SHP77 treated with DMSO at 0.1 percent for 48 hours (cell line): Measurements from ENCODE around the gene PAX5.

Source experiments
- DNase-seq: peaks from one replicate; lab custom pipeline; 2025; lab: John Stamatoyannopoulos, UW

The PAX5 gene

DNA sequence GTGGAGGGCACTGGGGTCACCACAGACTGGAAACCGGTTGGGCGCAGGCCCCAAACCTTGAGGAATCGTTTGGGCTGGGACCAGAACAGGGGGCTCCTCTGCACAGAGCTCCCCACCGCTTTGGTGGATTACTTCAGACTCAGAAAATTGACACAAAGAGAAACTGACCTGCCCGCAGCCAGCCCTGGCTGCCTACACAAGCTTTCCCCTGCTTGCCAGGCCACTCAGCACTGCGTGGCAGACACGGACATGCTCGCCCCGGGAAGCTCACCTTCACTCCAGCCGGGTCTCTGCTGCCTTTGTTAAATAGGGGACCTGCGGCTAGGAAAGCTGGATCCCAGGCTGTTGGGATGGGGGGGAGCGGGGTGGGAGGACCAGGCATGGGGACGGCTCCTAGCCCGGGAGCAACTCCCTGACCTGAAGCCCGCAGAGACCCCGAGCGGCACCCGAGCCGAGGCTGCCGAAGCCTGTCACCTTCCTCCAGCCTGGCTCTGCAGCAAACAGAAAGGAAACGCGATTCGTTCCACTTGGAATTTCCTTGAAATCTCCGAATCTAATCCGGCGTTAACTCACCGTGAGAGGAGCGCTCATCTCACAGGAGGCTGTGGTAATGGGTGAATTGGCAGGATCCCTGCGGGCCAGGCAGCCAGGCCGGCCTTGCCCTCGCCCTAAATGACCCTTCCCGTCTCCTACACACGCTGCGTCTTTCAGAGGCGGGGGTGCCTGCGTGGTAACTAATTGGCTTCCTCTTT is 8.8 kb downstream of the PAX5 start:
- no peak for DNase-seq

DNA sequence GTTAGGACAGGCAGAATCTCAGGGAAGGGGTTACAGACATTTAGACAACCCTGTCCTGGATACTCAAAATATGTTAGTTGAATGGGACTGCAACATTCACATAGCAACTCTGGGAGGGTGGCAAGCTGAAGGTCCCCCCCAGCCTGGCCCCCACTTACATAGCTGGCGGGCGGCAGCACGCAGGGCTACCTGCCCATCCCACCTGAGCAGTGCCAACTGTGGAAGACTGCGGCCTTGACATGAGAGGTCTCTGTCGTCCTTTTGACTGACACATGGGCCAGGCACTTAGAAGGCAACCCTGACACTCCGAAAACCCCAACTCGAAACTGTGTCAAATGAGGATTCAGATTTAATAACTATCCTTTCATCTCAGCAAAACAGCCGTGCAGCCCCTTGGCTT is 16.5 kb downstream of the PAX5 start:
- no peak for DNase-seq

DNA sequence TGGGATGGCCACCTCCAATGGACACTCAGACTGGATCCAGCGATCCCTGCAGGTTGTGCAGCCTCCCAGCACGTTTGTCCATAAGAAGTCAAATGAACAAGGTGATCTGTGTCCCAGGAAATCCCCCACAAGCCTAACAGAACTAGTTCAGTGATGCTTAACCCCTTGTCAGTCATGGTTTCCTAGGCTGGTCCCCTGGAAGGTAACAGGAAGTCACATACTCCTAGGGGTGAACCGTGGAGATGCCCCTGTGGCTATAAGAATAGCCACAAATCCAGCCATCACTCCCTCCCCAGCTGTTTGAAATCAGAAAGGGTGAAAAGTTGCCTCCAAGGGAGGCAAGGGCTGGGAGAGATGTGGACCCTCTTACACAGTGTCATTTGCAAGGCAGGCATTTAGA is 22.5 kb downstream of the PAX5 start:
- no peak for DNase-seq

DNA sequence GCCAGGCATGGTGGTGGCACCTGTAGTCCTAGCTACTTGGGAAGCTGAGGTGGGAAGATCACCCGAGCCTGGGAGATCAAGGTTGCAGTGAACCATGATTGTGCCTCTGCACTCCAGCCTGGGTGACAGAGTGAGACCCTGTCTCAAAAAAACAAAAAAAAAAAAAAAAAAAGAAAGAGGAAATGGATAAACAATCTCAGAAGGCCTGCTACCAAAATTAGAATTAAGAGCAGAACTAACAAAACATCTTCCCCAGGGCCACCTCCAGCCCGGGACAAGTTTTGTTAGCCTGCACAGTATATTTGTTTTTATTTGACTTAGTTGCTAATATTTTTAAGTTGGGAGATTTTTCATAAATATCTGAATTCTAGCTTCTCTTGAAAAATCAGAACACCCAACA is 23.1 kb downstream of the PAX5 start:
- DNase-seq = no peak

DNA sequence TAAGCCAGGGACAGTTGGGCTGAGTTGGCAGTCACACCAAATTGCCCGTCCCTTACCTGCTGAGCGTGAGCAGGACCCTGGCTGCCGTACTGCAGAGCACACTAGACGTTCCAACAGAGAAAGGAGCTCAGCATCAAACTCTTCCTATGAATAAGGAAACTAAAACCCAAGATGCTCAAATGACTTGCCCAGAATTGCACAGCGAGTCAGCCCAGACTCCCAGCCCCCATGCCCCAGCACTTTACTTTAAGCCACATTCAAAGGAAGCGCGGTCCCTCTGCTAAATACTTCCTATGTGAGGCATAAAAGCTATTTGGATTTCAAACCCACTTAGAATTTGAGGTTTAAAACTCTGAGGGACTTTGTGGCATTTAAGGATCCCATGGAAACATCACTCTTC is 23.9 kb downstream of the PAX5 start:
- DNase-seq = no peak

DNA sequence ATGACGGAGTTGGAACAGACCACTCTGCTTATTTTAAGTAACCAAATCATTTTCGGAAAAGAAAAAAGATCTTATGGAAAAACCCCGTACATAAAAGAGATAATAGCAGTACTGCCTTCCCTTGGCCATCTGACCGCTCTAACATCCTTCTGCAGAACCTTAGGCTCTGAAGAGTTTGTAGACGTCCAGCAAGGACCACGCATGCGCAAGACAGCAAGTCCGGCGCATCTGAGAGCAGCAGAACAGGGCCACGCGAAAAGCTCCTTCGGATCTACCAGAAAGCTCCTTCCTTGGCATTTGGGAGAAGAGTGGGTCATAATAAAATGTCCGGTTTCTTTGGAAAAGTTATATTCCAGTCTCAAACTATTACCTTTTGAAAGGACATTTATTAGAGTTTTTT is 26.8 kb downstream of the PAX5 start:
- no peak for DNase-seq

DNA sequence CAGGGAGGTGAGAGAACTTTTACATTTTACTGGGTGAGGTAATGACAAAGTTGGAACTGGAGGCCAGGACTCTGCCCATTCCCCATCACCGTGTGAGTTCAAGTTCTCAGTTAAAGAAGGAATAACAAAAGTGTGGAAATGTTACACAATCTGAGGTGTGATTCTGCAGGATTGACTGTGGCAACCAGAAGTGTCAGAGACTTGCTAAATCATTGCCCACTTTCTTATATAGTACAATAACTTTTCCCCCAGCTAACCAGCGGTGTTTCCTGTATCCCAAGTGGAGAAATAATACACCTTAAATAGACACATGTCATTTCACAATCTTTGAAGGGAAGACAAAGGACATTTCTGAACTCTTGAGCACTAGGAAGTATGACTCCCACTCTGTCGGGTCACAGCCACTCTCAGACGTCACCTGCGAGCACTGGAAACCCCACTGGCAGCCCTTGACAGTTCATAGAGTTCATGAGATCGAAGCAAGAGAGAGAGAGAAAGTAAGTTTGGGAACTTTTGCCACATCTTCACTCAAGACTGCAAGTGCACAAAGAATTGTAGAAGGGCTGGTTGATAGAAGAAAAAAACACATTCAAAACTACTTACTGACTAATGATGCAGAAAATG is 28.4 kb downstream of the PAX5 start:
- no peak for DNase-seq

DNA sequence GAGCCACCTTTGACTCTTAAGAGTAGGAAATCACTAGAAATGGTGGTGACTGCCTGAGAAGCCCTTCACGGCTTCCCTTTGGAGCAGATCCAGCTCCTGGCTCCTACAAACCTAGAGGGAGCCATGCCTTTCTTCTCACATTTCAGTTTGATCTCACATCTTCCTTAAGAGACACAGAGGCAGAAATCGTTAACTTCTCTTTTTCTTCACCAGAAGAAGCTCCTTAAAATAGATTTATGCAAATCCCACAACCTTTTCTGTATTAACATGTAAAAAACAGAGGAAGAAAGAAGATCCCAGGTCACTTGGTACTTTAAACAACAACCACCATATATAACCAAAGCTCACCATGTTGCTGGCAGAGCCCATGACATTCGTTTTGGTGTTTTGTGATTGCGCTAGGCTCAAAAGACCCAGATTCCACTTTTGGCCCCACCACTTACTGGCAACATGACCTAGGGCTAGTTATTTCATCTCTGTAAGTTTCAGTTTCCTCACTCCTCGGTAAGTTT is 29.6 kb downstream of the PAX5 start:
- DNase-seq = no peak

DNA sequence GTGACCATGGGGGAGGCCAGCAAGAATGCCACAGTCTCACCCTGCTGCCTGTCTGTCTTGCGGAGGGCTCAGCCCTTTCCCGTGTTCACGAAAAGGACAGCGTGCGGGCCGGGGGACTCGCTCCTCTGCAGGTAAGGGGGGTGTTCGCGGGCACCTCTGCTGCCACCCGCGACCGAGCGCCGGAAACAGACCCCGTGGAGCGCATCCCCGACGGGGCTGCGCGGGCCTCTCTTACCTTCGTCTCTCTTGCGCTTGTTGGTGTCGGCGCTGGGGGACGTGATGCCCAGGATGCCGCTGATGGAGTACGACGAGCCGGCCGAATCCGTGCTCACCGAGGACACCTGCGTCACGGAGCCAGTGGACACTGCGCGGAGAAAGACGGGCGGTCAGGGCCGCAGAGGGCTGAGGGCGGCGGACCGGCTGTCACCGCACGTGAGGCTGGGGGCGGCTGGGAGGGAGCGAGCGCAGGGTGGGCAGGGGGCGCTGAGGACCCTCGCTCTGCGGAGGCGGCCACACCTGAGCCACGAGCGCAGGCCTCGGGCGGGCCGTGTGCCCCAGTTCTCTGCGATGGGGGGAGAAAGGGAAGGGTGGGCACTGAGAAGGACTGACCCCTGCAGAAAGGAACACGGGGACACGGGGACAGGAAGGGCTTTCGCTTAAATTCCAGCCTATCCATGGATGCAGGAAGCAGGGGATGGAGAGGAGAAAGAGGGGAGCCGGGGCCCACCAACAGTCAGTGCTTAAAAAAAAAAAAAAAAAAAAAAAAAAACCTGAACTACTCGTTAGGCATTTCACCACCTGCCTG is 31.5 kb downstream of the PAX5 start:
- DNase-seq = no peak

DNA sequence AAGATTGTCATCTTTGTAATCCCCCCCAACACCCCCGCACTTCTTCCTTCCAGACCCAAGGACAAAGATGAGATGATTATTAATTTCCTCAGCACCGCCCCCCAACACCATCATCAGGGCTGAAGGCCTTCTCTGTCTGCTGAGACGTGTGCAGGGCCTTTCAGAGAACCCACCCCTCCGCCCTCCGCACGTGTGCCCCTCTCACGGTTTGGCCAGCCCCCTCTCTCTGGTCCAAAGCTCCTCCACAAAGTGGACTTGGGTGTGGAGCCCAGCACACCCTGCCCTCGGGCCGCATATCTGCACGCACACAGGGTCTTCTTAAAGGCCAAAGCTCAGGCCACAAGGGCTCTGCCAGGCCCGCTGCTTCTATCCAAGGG is 32.0 kb downstream of the PAX5 start:
- DNase-seq = no peak

DNA sequence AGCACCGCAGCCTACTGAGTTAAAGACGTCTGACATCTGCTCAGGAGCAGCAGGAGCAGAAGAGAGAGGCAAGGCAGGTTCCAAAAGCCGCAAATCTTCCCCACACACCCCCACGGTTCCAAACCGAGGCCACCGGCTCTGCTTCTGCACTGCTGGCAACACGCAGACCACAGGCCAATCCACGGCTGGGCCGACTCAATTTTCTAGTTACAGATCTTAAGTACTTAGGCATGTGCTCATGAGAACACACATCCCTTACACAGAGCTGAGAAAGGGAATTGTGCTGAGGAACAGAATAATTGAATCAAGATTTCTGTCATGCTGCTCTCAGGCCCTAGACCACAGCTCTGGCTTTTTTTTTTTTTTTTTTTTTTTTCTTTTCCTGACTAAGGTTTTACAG is 32.6 kb downstream of the PAX5 start:
- DNase-seq = no peak

DNA sequence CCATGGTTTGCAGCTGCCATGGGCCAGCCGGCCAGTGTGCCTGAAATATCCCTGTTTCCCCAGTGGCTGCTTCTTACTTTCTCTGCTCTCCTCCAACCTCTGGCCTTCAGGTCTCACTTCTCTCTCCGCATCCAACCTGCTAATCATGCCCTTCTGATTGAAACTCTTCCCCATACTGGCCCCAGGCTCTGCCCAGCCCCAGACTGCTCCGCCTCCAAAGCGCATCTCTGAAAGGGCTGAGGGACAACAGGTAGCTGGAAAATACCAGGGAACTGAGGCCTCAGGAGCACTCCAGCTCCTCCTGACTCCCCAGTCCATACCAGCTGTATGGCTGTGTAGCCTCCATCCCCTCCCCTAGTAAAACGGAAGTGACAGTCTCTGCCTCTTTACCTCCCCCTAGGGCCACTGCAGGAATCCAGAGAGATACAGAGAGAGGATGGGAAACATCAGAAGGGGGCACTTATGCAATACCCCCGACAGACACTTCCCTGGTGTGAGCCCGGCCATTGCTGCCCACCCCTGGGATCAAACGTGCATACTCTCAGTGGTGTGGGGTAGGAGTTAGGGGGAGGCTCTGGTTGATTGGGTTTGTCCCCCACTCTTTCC is 34.2 kb downstream of the PAX5 start:
- no peak for DNase-seq

DNA sequence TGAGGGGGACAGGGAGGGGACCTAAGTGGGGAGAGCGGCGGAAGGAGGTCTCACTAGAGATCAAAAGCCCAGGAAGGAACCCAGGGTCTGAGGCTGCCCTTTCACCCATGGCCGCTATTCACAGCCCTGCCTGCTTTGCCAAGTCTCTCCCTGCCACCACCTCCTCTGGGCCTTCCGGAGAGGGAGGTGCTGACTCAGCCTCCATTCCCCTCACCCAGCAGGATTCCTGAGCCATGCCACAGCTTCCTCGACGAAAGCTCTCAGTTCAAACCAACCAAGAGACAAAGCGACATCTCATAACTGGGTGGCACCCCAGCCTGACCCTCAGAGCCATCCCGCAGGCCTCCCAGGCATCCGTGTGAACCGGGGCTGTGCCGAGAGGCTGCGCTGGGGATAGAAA is 36.7 kb downstream of the PAX5 start:
- DNase-seq = no peak

DNA sequence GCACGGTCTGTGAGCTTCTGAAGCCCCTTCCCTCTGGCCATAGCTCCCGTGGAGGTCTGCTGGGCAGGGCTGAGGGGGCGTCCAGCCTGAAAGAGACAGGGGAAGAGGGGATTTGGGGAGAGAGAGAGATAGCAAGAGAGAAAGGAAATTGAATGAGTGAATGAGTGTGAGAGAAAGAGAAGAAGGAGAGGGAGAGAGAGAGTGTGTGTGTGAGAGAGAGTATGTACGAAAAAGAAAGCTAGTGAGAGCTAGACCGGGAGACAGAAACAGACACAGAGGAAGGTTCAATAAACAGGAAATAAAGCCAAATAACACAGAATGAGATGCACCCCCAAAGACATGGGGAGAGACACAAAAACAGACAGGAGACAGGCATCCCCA is 37.4 kb downstream of the PAX5 start:
- no peak for DNase-seq

DNA sequence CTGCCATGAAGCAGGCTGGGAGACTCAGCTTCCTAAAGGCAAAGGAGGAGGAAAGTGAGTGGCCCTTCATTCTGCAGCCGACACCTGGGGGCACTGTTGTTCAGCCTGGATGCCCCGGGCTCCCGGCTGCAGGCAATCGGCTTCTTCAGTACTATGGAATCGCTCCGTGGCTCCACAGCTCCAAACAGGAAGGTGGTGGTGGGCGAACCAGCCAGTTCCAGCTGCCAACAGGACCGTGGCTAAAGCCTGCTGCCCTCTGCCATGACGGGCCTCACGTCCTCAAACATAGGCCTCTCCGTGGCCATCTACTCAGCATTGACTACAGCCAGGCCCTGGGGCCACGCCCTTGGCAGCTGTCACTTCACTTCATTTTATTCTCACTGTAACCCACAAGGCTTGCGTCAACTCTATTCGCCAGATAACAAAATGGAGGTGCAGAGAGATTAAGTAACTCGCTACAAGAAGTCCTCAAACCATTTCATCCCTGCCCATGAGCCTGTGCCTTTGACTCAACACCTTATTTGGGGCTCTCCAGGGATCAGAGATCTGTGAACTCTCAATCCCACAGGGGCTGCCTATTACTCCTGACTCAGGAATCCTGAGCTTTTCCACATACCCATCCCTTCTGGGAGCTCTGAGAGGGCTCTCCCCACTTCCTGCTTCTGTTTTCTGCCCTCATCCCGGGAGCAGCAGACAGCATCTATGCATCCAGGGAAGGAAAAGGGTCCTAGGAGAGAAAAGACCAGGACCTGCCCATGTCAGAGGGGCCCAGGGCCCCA is 38.0 kb downstream of the PAX5 start:
- DNase-seq = peak; percentile 20

DNA sequence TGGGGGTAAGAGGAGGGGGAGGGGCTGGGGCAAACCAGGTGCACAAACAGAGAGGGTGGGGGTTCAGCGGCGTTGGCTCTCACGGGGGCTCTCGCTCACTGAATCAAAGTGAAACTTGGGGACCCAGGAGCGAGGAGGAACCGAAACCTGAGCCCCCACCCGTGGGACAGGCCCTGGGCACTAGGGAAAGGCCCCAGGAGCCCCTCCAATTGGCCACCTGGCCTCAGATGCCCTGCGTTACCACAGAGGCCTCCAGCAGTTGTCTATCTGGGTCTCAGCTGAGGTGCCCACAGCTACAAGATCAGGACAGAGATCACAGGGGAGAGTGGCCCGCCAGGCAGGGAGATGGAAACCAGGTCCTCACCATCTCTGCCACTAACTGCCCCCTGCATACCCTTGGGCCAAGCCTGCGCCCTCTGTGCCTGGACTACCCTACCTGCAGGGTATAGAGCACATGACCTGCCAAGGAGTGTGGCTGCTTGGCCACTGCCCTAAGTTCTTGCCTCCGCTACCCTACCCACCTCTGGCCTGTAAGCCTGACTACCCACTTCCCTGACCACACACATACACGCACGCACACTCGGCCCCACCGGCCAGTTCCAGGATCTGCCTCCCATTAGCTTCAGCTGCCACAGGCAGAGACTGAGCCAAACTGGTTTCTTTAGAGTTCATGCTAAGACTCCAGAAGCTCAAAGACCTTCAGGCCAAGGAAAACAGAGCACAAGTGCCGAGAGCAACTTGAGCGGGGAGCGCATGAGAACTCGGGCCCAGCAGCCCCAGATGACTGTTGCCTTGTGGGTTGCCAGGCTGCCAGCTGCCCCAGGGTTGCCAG is 39.9 kb downstream of the PAX5 start:
- no peak for DNase-seq

DNA sequence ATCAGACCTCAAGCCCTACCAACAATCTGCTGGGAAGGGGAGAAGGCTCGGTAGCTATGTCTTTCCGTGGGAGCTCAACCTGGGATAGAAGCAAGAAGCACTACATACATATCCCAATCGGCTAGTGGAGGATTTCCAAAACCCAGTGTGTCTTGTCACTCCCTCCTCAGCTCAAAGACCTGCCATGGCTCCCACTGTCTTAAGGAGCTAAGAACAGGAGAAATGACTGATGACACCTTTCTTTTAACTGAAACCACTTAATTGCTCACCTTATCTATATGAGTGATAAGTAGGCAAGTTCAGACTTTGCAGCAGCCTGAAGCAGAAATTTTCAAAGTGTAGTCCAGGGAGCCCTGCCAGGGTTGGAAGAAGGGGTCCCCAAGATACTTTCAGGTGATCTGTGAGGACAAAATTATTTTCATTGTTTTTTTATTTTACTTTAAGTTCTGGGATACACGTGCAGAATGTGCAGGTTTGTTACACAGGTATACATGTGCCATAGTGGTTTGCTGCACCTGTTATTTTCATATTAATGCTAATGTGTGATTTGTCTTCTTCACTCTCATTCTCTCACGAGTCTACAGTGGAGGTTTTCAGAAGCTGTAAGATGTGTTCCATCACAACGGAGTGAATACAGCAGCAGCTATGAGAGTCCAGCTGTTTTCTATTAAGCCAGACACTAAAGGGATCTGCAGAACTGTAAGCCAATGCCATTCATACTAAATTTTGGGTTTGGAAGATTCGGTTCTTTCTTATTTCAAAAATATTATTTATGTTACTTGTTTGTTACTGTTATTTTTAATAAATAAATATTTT is 41.4 kb downstream of the PAX5 start:
- no peak for DNase-seq

DNA sequence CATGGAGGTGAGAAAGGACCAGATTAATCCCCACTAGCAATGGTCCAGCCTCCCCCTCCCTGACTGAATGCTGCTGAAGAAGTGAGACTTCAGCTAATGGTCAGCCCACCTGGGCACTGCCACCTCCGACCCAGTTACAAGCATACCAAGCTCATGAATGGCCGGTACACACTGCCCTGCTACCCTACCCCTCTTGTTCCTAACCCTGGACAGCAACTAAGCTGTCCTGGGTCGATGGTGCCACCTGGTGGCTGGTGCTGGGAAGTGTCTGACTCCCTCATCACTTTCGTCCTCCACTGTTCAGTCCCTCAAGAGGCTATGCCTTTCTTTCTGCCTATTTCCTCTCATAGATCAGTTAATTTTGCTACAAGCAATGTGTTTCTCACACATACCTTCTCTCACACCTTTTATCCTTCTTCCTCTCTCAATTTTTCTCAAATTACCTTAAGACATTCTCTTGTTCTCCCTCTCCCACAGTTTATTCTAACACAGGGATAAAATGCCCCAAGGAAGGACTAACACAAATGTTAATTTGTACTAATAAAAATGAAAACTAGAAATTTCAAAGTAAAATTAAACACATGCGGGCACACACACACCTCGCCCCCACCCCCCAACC is 42.4 kb downstream of the PAX5 start:
- no peak for DNase-seq

DNA sequence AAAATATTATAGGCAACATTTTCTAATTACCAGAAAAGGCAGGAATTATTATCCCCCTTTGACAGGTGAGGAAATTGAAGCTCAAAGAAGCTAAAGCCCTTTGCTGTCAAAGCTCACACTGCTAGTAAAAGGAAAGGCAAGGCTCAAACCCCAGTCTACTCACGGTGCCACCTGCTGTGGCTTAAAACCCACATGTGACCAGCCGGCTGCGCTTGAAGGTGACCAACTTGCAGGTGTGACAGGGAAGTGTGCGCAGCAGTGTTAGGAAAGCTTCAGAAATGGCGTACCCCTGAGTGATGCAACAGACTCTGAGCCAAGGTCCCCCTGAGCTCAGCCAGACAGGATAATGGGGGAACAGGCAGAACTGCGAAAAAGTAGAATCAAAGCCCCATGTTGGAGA is 45.2 kb downstream of the PAX5 start:
- no peak for DNase-seq

DNA sequence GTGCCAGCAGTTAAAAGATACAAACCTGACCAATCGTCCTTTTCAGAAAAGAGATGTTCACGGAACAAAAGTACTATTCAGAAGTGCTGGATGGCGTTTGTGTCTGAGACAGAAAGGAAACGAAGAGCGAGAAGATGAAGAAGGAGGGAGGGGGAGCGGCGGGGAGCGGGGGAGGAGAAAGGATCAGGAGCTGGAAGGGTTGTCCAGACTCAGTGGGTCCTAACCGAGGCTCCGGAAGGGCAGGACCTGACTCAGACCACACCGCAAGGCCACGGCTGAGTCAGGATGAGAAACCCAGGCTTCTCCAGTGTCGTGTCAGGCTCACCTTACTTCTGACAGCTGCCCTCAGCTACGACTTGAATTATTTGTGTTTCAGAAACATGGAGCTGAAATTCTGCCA is 46.2 kb downstream of the PAX5 start:
- DNase-seq = no peak
